HepG2 (cell line): ENCODE data around the gene PDHX. TPM values are rescaled to one million over a fixed set of nuclear protein-coding genes. Genes with fewer than 3 reads are reported as not detected.

ENCODE experiments used
- ATAC-seq: fragments of 200-7000 bp; cut with Tn5 transposase; 3 replicates; pipeline ENCODE4 v1.9.1; 2020; ENCODE audit warnings: mild to moderate bottlenecking, moderate library complexity
- BruUV-seq: library from RNA; stranded (reverse); fragments of 400-500 nt; replicated peaks from 2 replicates; lab custom pipeline; 2021; lab: Mats Ljungman, UMichigan
- CTCF ChIA-PET: fragments of 300-600 bp; formaldehyde crosslinking; extraction: SDS; loops from one replicate; lab custom pipeline; 2021; ENCODE audit warnings: low total read pairs, inconsistent platforms, low intra/inter-chr PET ratio; lab: Yijun Ruan, JAX
- POLR2A ChIA-PET: fragments of 350-600 bp; sonication (Branson Sonifier 250); formaldehyde crosslinking; loops from one replicate; lab custom pipeline; 2020; ENCODE audit warnings: antibody characterized with exemption, inconsistent platforms; lab: Yijun Ruan, JAX
- DNase-seq: peaks from one replicate; pipeline ENCODE4 v3.0.0-alpha.2; 2015; ENCODE audit warnings: low spot score
- FAIRE-seq: peaks from 3 replicates; lab custom pipeline; 2011; peaks lifted over from hg19 to GRCh38; lab: Jason Lieb, UNC
- H2AFZ ChIP-seq: one replicate; pipeline ENCODE4 v1.6.1; 2011; ENCODE audit warnings: low read length, inconsistent platforms
- H3K27ac ChIP-seq: fragments of 300-600 bp; 3 replicates; pipeline ENCODE4 v1.8.0; 2011; ENCODE audit warnings: mixed run types, mild to moderate bottlenecking, mixed read lengths, low read length, inconsistent platforms; ENCODE audit not compliant: insufficient read depth; ENCODE audit errors: extremely low read length
- H3K27me3 ChIP-seq, 2 experiments: fragments of 200-600 bp in 1 of 2; 2 replicates in 1 of 2; 3 replicates in 1 of 2; pipeline versions ENCODE4 v1.6.0 to v1.8.0; 2011; ENCODE audit warnings: low read length in 2 of 2, mild to moderate bottlenecking in 2 of 2, moderate library complexity in 2 of 2, inconsistent platforms in 1 of 2; ENCODE audit not compliant: insufficient read depth in 2 of 2, control insufficient read depth in 1 of 2
- H3K36me3 ChIP-seq, 2 experiments: fragments of 200-600 bp in 1 of 2; replicated peaks in 1 of 2; 2 replicates in 1 of 2; 3 replicates in 1 of 2; pipeline versions ENCODE4 v1.5.1 to v1.8.0; 2011; ENCODE audit warnings: low read length in 2 of 2, inconsistent platforms in 1 of 2; ENCODE audit not compliant: insufficient read depth in 2 of 2, control insufficient read depth in 1 of 2
- H3K4me1 ChIP-seq: 2 replicates; pipeline ENCODE4 v1.5.1; 2012; ENCODE audit warnings: low read length, inconsistent platforms; ENCODE audit not compliant: insufficient read depth
- H3K4me2 ChIP-seq: 2 replicates; pipeline ENCODE4 v1.6.0; 2011; ENCODE audit warnings: low read depth, low read length, inconsistent platforms
- H3K4me3 ChIP-seq, 3 experiments: fragments of 200-600 bp in 1 of 3; sonication (generic), shearing (Covaris generic) in 1 of 3; replicated peaks in 1 of 3; 2 replicates each; pipeline ENCODE4 v1.5.1; 2011 to 2016; ENCODE audit warnings: low read length in 3 of 3, inconsistent platforms in 2 of 3, low read depth in 2 of 3, mild to moderate bottlenecking in 2 of 3, control low read depth in 1 of 3, mixed read lengths in 1 of 3; ENCODE audit not compliant: insufficient read depth in 1 of 3
- H3K79me2 ChIP-seq: one replicate; pipeline ENCODE4 v1.6.1; 2011; ENCODE audit warnings: low read length, inconsistent platforms; ENCODE audit not compliant: insufficient read depth
- H3K9ac ChIP-seq: 2 replicates; pipeline ENCODE4 v1.6.0; 2011; ENCODE audit warnings: mild to moderate bottlenecking, low read depth, low read length, inconsistent platforms; ENCODE audit not compliant: insufficient read depth
- H3K9me3 ChIP-seq: 2 replicates; pipeline ENCODE4 v1.5.1; 2012; ENCODE audit warnings: mild to moderate bottlenecking, low read length
- H4K20me1 ChIP-seq: 2 replicates; pipeline ENCODE4 v1.6.0; 2011; ENCODE audit warnings: inconsistent platforms, mild to moderate bottlenecking, low read length, moderate library complexity; ENCODE audit not compliant: insufficient read depth
- HHEX ChIP-seq: IDR thresholded peaks from 2 replicates; pipeline ENCODE4 v1.6.1; 2016; ENCODE audit warnings: control low read depth
- HMGXB4 ChIP-seq, 2 experiments: sonication (generic) in 1 of 2; formaldehyde crosslinking in 1 of 2; IDR thresholded peaks; 2 replicates each; pipeline versions ENCODE4 v1.4.0 to v1.6.1; 2018 to 2020; ENCODE audit warnings: missing genetic modification reagents in 2 of 2, borderline replicate concordance in 1 of 2, low read depth in 1 of 2, mild to moderate bottlenecking in 1 of 2, missing biosample characterization in 1 of 2
- PPARG ChIP-seq: conservative IDR thresholded peaks from 2 replicates; pipeline ENCODE4 v1.6.1; 2016; ENCODE audit warnings: missing biosample characterization, missing genetic modification reagents
- SMAD9 ChIP-seq: sonication (generic); formaldehyde crosslinking; IDR thresholded peaks from 2 replicates; pipeline ENCODE4 v1.5.1; 2020; ENCODE audit warnings: mild to moderate bottlenecking, missing genetic modification reagents
- ZFY ChIP-seq: sonication (generic); formaldehyde crosslinking; IDR thresholded peaks from 2 replicates; pipeline ENCODE4 v1.4.0; 2020; ENCODE audit warnings: missing genetic modification reagents
- ZNF235 ChIP-seq: sonication (generic); formaldehyde crosslinking; IDR thresholded peaks from 2 replicates; pipeline ENCODE4 v1.8.1; 2023; ENCODE audit warnings: mild to moderate bottlenecking, missing genetic modification reagents, borderline replicate concordance
- ZNF260 ChIP-seq: sonication (generic); formaldehyde crosslinking; IDR thresholded peaks from 2 replicates; pipeline ENCODE4 v1.4.0; 2020; ENCODE audit warnings: missing genetic modification reagents, low read depth, mild to moderate bottlenecking, borderline replicate concordance
- ZNF607 ChIP-seq: sonication (generic); formaldehyde crosslinking; IDR thresholded peaks from 2 replicates; pipeline ENCODE4 v1.5.1; 2020; ENCODE audit warnings: missing genetic modification reagents, mild to moderate bottlenecking, borderline replicate concordance
- WGBS: methylation state at CpG from one replicate; pipeline ENCODE4 v1.1.6; 2017; ENCODE audit warnings: low lambda C conversion rate; 5-methylcytosine and 5-hydroxymethylcytosine counted together
- in situ Hi-C: cut with HindIII; loops from 2 replicates; pipeline ENCODE4 v1.10.0; 2017; ENCODE audit warnings: low pct_unique_long_range_greater_than_20kb; ENCODE audit not compliant: extremely low pct_ligation_motif_present
- intact Hi-C: fragments of 100-400 bp; cut with micrococcal nuclease; formaldehyde crosslinking; loops from one replicate; pipeline ENCODE4 v1.10.0; 2022; ENCODE audit not compliant: unreplicated experiment
- polyA plus RNA-seq, 8 experiments: library from polyadenylated mRNA; depleted of rRNA in 3 of 8; stranded (reverse) in 7 of 8; unstranded in 1 of 8; fragments of >200 nt; fragmentation: Illumina TruSeq in 4 of 8; extraction: Trizol in 4 of 8; gene quantifications; 2 replicates each; pipeline versions ENCODE4 v1.2.1 to v1.2.3, GENCODE V29; 2011 to 2016; ENCODE audit warnings: low read depth in 4 of 8, missing spikeins in 1 of 8, mixed read lengths in 1 of 8; ENCODE audit not compliant: insufficient read depth in 1 of 8
- total RNA-seq, 5 experiments: library from RNA; depleted of rRNA; stranded (reverse); fragments of >200 nt; fragmentation: Illumina TruSeq; extraction: Trizol; gene quantifications; 2 replicates each; pipeline ENCODE4 v1.2.3, GENCODE V29; 2016; ENCODE audit warnings: low read depth in 1 of 5

The PDHX gene
- total and polyA plus RNA-seq, 2 of the 13 experiments (the other 11 are each of a cell fraction or from before 2014, with no cell fraction given): 41.0 to 73.8 TPM

DNA sequence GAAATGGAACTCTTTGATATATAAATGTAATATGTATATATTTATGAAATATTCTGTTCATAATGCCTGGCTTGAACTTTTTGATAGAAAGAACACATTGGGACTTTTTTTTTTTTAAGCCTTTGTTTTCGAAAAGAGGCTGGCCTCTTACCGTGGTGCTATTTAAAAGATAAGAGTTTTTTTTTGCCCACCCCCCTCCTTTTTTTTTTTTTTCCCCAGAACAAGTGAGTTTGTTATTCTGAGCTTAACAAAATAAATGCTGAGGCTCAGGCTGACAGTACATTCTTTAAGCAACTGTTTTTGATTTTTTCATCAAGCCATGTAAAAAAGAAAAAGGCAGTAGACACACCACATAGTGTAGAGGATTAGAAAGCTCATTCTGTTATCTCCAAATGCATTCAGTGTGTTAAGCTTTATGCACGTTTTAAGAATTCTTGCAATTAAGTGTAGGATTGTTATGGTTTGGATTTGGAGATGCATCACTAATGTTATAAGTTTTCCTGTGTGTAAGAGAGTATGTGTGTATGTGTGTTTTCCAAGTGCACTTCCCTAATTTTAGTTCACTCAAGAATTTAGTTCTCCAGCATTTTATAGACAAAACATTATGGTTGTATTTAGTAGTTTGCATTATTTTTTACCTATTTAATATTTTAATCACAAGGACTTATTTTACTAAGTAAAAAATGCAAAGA, 12.0 kb downstream of the PDHX start:
- BruUV-seq: no TSS peak
- H4K20me1 ChIP-seq: 0 out of 2 replicates have a peak, but pooled peaks cover 7% of the 10 kb centered on the region
- no peaks in the 10 kb centered on the region for H3K9me3 ChIP-seq
- peaks cover 81% of the 10 kb centered on the region for H3K4me1 ChIP-seq
- no peak for ATAC-seq
- H2AFZ ChIP-seq: no peak overlapping the region
- peaks cover 92% of the 10 kb centered on the region for H3K79me2 ChIP-seq
- no peak overlapping the region for H3K4me3 ChIP-seq
- TF ChIP-seq ZNF260 (CRISPR knock-in tag) (no peak), PPARG (CRISPR knock-in tag) (no peak), HHEX (CRISPR knock-in tag) (no peak), ZNF607 (CRISPR knock-in tag) (no peak), HMGXB4 (CRISPR knock-in tag; IDR thresholded peaks at IDR 0.05; ENCODE audit: borderline replicate concordance in 1 of 2, low read depth in 1 of 2) (no peak), ZNF235 (CRISPR knock-in tag) (no peak), SMAD9 (CRISPR knock-in tag) (no peak), ZFY (CRISPR knock-in tag) (no peak)
- TF ChIP-seq, all 625 proteins: peak for 0
- H3K27ac ChIP-seq: peak overlapping the region; percentile 80
- ChIA-PET POLR2A (interaction anchor here (1.1 to 2.9 kb wide), 3 partner anchors 9 to 432 kb away, joined by 3 to 46 read pairs (median 15); partner anchors contain the start of genes APIP and PDHX), CTCF (no interaction called here)
- 51% methylated on average over 3 of the region's 3 CpGs for WGBS
- DNase-seq (no peak), FAIRE-seq (no peak)
- intact Hi-C loops: no loop called here
- H3K27me3 ChIP-seq: no peaks in the 10 kb centered on the region
- in situ Hi-C loops: loop anchor here (5.0 to 10.0 kb wide), 2 partner anchors 309 to 456 kb away; no protein-coding TSS in a partner anchor
- H3K36me3 ChIP-seq: peaks cover 0 to 18% of the 10 kb centered on the region in 2 experiments; a peak in 4 of 5 replicates
- no peak overlapping the region for H3K9ac ChIP-seq
- 0 out of 2 replicates have a peak overlapping the region, but pooled peaks have one; percentile 8 for H3K4me2 ChIP-seq
